Measurements from ENCODE around the gene PTPN4.

The PTPN4 gene

GRCh38 chr2:119818792-119819191, 59.1 kb downstream of the PTPN4 start:
- TF ChIP-seq CTCF (IDR thresholded peaks at IDR 0.05) = no peak
- Histone ChIP-seq H3K27ac (no peak overlapping the region), H3K4me3 (no peak overlapping the region)
- DNase-seq (ENCODE audit: low spot score) = no peak

GRCh38 chr2:119819846-119820245, 60.1 kb downstream of the PTPN4 start:
- no peak for DNase-seq (ENCODE audit: low spot score)
- H3K27ac ChIP-seq = no peak overlapping the region
- TF ChIP-seq CTCF (IDR thresholded peaks at IDR 0.05) = no peak
- H3K4me3 ChIP-seq = no peak overlapping the region

- DNase-seq (ENCODE audit: low spot score) = no peak
- H3K27ac ChIP-seq = no peak overlapping the region
- no peak for TF ChIP-seq CTCF (IDR thresholded peaks at IDR 0.05)
- no peak overlapping the region for H3K4me3 ChIP-seq
Measured at GRCh38 chr2:119820275-119820674, 60.6 kb downstream of the PTPN4 start.

GRCh38 chr2:119821266-119821665, 61.5 kb downstream of the PTPN4 start:
- DNase-seq (ENCODE audit: low spot score) = no peak
- H3K4me3 ChIP-seq = no peak overlapping the region
- H3K27ac ChIP-seq = no peak overlapping the region
- no peak for TF ChIP-seq CTCF (IDR thresholded peaks at IDR 0.05)

- no peak overlapping the region for H3K4me3 ChIP-seq
- no peak overlapping the region for H3K27ac ChIP-seq
- DNase-seq (ENCODE audit: low spot score) = no peak
- TF ChIP-seq CTCF (IDR thresholded peaks at IDR 0.05) = peak; percentile 56
Measured at GRCh38 chr2:119823734-119824334, 64.1 kb downstream of the PTPN4 start.

GRCh38 chr2:119826370-119826961, 66.7 kb downstream of the PTPN4 start:
- DNase-seq (ENCODE audit: low spot score) = no peak
- Histone ChIP-seq H3K27ac (no peak overlapping the region), H3K4me3 (no peak overlapping the region)
- TF ChIP-seq CTCF (IDR thresholded peaks at IDR 0.05) = no peak

- TF ChIP-seq CTCF (IDR thresholded peaks at IDR 0.05) = no peak
- H3K27ac ChIP-seq = no peak overlapping the region
- H3K4me3 ChIP-seq = no peak overlapping the region
- DNase-seq (ENCODE audit: low spot score) = no peak
Measured at GRCh38 chr2:119827866-119828507, 68.3 kb downstream of the PTPN4 start.
